ENCODE results near the gene LCN6.

- TF ChIP-seq POLR2A (IDR thresholded peaks at IDR 0.05) (no peak), CTCF (IDR thresholded peaks at IDR 0.05) (no peak)
Observed at GRCh38 chr9:136722093-136722968, 26.0 kb downstream of the LCN6 start.
